Measurements from ENCODE around the gene HTR3C.

GRCh38 chr3:184085389-184085852 lies 32.6 kb downstream of the HTR3C start:
- no peak for TF ChIP-seq CTCF (IDR thresholded peaks at IDR 0.05)
- no peak for TF ChIP-seq POLR2A (IDR thresholded peaks at IDR 0.05)
